Left lung (tissue), 10 donors: Measurements from ENCODE around the gene ARHGAP18. TPM values are rescaled to one million over a fixed set of nuclear protein-coding genes. Genes with fewer than 3 reads are reported as not detected.
A peak's percentile ranks its signal among the peaks of the same experiment; 100 is the strongest.

Source experiments
- ATAC-seq: fragments of 200-7000 bp; cut with Tn5 transposase; one replicate; pipeline ENCODE4 v1.9.1; 2020; ENCODE audit warnings: moderate library complexity
- DNase-seq, 4 donors: peaks; one replicate each; pipeline ENCODE4 v3.0.0-alpha.2; 2013 to 2020
- H3K27ac ChIP-seq, 2 donors: fragments of 200-600 bp; sonication (generic) in 1 of 2; one replicate each; pipeline versions ENCODE4 v1.5.0 to v1.8.0; 2020 to 2021
- H3K27me3 ChIP-seq, 2 donors: fragments of 200-600 bp; sonication (generic) in 1 of 2; one replicate each; pipeline versions ENCODE4 v1.5.0 to v1.8.0; 2020 to 2021
- H3K36me3 ChIP-seq, 2 donors: fragments of 200-600 bp; sonication (generic) in 1 of 2; one replicate each; pipeline versions ENCODE4 v1.5.0 to v1.8.0; 2020 to 2021
- H3K4me1 ChIP-seq, 2 donors: fragments of 200-600 bp; one replicate each; pipeline ENCODE4 v1.8.0; 2021
- H3K4me3 ChIP-seq, 2 donors: fragments of 200-600 bp; sonication (generic) in 1 of 2; one replicate each; pipeline versions ENCODE4 v1.5.0 to v1.8.0; 2020 to 2021; ENCODE audit warnings: mild to moderate bottlenecking in 1 of 2
- H3K9me3 ChIP-seq, 2 donors: fragments of 200-600 bp; sonication (generic) in 1 of 2; one replicate each; pipeline versions ENCODE4 v1.5.0 to v1.8.0; 2020 to 2021
- intact Hi-C, 2 donors: fragments of 100-400 bp; cut with DNase I; formaldehyde crosslinking; loops; one replicate each; pipeline versions ENCODE4 v1.11.2 to v1.14.2; 2022
- polyA plus RNA-seq, 6 donors: library from polyadenylated mRNA; unstranded; fragments of 120-200 nt; gene quantifications; one replicate each; pipeline ENCODE4 v1.2.1, GENCODE V29; 2013; ENCODE audit not compliant: insufficient read length in 6 of 6
- total RNA-seq, 2 donors: library from RNA; stranded (reverse); fragmentation: NEBNext Ultra II Directional; extraction: Animal tissue kit (Norgen Biotek cat#: 25700); gene quantifications; one replicate each; pipeline ENCODE4 v1.2.1, GENCODE V29; 2021
- TF ChIP-seq, protein P1 (sequence below), 2 donors: fragments of 200-600 bp; sonication (generic) in 1 of 2; IDR thresholded peaks; one replicate each; pipeline versions ENCODE4 v1.5.0 to v1.8.0; 2021; ENCODE audit warnings: antibody characterized with exemption in 2 of 2
- donor health status: DM: no; HTN: yes; CAD: no.
- donor health status: DM: no; HTN: no; CAD: no.

ARHGAP18 gene
- total and polyA plus RNA-seq, 8 donors: 46.0 to 76.4 (median 67.9) TPM

DNA sequence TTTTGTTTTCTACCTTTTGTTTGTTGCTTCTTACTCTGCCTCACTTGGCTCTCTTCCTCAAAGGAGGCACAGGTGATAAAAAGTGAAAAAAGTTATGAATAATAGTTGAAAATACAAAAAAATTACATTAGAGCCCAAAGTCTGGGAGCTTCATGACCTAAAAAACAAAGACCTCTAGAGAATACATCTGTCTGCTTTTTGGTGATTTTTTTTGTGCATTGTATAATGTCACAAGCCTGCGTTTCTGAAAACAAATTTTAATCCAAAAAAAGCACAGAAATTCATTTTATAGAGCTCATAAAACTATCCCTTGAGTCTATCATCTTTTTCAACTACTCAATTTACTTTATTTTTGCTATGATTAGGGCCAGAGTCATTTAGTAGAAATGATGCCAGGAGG is 41.4 kb upstream of the ARHGAP18 start:
- H3K4me1 ChIP-seq: peaks cover 15 to 41% of the 10 kb centered on the region in 2 donors
- no peak for ATAC-seq
- no peak overlapping the region for H3K27ac ChIP-seq
- no peaks in the 10 kb centered on the region for H3K9me3 ChIP-seq
- TF ChIP-seq, protein P1, sequence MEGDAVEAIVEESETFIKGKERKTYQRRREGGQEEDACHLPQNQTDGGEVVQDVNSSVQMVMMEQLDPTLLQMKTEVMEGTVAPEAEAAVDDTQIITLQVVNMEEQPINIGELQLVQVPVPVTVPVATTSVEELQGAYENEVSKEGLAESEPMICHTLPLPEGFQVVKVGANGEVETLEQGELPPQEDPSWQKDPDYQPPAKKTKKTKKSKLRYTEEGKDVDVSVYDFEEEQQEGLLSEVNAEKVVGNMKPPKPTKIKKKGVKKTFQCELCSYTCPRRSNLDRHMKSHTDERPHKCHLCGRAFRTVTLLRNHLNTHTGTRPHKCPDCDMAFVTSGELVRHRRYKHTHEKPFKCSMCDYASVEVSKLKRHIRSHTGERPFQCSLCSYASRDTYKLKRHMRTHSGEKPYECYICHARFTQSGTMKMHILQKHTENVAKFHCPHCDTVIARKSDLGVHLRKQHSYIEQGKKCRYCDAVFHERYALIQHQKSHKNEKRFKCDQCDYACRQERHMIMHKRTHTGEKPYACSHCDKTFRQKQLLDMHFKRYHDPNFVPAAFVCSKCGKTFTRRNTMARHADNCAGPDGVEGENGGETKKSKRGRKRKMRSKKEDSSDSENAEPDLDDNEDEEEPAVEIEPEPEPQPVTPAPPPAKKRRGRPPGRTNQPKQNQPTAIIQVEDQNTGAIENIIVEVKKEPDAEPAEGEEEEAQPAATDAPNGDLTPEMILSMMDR (IDR thresholded peaks at IDR 0.05): no peak
- intact Hi-C loops: no loop called here
- H3K36me3 ChIP-seq: no peaks in the 10 kb centered on the region
- no peak overlapping the region for H3K4me3 ChIP-seq
- no peaks in the 10 kb centered on the region for H3K27me3 ChIP-seq
- DNase-seq: no peak

- no peaks in the 10 kb centered on the region for H3K9me3 ChIP-seq
- DNase-seq (no peak), ATAC-seq (no peak)
- no peak overlapping the region for H3K4me3 ChIP-seq
- TF ChIP-seq, protein P1 (IDR thresholded peaks at IDR 0.05): no peak
- intact Hi-C loops: no loop called here
- H3K4me1 ChIP-seq: peaks cover 15 to 41% of the 10 kb centered on the region in 2 donors
- no peaks in the 10 kb centered on the region for H3K27me3 ChIP-seq
- no peaks in the 10 kb centered on the region for H3K36me3 ChIP-seq
- H3K27ac ChIP-seq: no peak overlapping the region
Observed at GRCh38 chr6:129750360-129750759, 40.4 kb upstream of the ARHGAP18 start.

- DNase-seq (peak in 1 of 4 donors; percentile 24), ATAC-seq (peak; percentile 60)
- H3K4me1 ChIP-seq: peaks cover 15 to 41% of the 10 kb centered on the region in 2 donors
- no peaks in the 10 kb centered on the region for H3K27me3 ChIP-seq
- no peak overlapping the region for H3K4me3 ChIP-seq
- intact Hi-C loops: no loop called here
- TF ChIP-seq, protein P1 (IDR thresholded peaks at IDR 0.05): no peak
- peak overlapping the region; percentile 27 to 64 for H3K27ac ChIP-seq
- no peaks in the 10 kb centered on the region for H3K36me3 ChIP-seq
- H3K9me3 ChIP-seq: no peaks in the 10 kb centered on the region
Observed at GRCh38 chr6:129749749-129750120, 39.8 kb upstream of the ARHGAP18 start.

GRCh38 chr6:129748901-129749748 is 39.1 kb upstream of the ARHGAP18 start:
- TF ChIP-seq, protein P1 (IDR thresholded peaks at IDR 0.05): no peak
- DNase-seq (no peak), ATAC-seq (no peak)
- H3K4me1 ChIP-seq: peaks cover 15 to 41% of the 10 kb centered on the region in 2 donors
- no peaks in the 10 kb centered on the region for H3K36me3 ChIP-seq
- intact Hi-C loops: no loop called here
- H3K27me3 ChIP-seq: no peaks in the 10 kb centered on the region
- H3K4me3 ChIP-seq: no peak overlapping the region
- peak overlapping the region; percentile 27 to 64 for H3K27ac ChIP-seq
- no peaks in the 10 kb centered on the region for H3K9me3 ChIP-seq

DNA sequence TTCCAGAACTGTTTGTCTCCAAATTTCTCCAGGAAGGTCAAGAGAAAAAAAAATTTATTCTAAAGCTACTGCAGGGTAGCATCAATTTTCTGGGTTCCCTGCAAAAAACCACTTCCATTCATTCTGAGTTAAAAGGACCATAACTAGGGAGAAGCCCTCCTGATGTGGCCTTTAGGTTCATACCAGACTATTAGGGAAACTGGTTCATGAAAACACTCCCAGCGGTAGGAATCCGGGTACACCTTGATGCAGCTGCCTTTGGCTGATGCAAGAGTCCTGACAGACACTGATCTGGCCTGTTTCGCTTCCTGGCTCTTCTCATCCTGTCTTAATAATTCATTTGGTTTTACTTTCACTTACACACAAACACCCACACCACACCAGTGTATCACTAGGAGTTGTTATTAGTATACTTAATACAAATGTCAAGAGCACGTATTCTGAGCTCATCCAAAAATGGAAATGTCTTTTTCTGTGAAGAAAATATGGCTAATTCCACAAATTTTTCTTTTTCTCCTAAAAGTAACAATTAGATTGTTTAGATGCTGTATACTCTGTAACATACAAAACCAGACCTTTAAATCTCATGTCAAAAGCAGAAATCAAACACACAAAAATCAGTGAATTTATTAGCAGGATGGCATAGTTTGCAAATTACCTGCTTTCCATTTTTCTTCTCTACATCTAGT is 38.4 kb upstream of the ARHGAP18 start:
- Histone ChIP-seq H3K36me3 (no peaks in the 10 kb centered on the region), H3K4me3 (no peak overlapping the region), H3K27ac (peak overlapping the region; percentile 27 to 64), H3K9me3 (no peaks in the 10 kb centered on the region), H3K27me3 (no peaks in the 10 kb centered on the region), H3K4me1 (peaks cover 15 to 41% of the 10 kb centered on the region in 2 donors)
- intact Hi-C loops: no loop called here
- DNase-seq: no peak
- peak; percentile 49 for ATAC-seq
- TF ChIP-seq, protein P1 (IDR thresholded peaks at IDR 0.05): no peak
